Duodenal mucosa (tissue), 2 donors: ENCODE results near the gene CLEC16A.

Experiments used
- H3K27ac ChIP-seq: one replicate; pipeline ENCODE4 v1.7.0; 2013; ENCODE audit warnings: low read depth, low read length
- H3K27me3 ChIP-seq, 2 donors: one replicate each; pipeline ENCODE4 v1.7.0; 2013; ENCODE audit warnings: low read length in 2 of 2, control low read depth in 1 of 2; ENCODE audit not compliant: insufficient read depth in 2 of 2, control insufficient read depth in 1 of 2
- H3K36me3 ChIP-seq, 2 donors: one replicate each; pipeline ENCODE4 v1.7.0; 2013; ENCODE audit warnings: low read length in 2 of 2, control low read depth in 1 of 2; ENCODE audit not compliant: insufficient read depth in 2 of 2, control insufficient read depth in 1 of 2
- H3K4me1 ChIP-seq, 2 donors: one replicate each; pipeline ENCODE4 v1.7.0; 2013; ENCODE audit warnings: low read length in 2 of 2, control low read depth in 1 of 2; ENCODE audit not compliant: insufficient read depth in 2 of 2, control insufficient read depth in 1 of 2
- H3K4me3 ChIP-seq, 2 donors: one replicate each; pipeline ENCODE4 v1.7.0; 2013; ENCODE audit warnings: low read length in 2 of 2, low read depth in 1 of 2
- H3K9ac ChIP-seq, 2 donors: one replicate each; pipeline ENCODE4 v1.7.0; 2013; ENCODE audit warnings: low read length in 2 of 2, low read depth in 1 of 2
- H3K9me3 ChIP-seq, 2 donors: one replicate each; pipeline ENCODE4 v1.7.0; 2013; ENCODE audit warnings: low read length in 2 of 2, control low read depth in 1 of 2; ENCODE audit not compliant: control insufficient read depth in 1 of 2

Gene CLEC16A

GRCh38 chr16:11188801-11189740, 244.7 kb downstream of the CLEC16A start:
- Histone ChIP-seq H3K27me3 (no peaks in the 10 kb centered on the region), H3K4me1 (no peaks in the 10 kb centered on the region), H3K9ac (no peak overlapping the region), H3K9me3 (no peaks in the 10 kb centered on the region), H3K27ac (no peak overlapping the region), H3K4me3 (no peak overlapping the region), H3K36me3 (no peaks in the 10 kb centered on the region)

DNA sequence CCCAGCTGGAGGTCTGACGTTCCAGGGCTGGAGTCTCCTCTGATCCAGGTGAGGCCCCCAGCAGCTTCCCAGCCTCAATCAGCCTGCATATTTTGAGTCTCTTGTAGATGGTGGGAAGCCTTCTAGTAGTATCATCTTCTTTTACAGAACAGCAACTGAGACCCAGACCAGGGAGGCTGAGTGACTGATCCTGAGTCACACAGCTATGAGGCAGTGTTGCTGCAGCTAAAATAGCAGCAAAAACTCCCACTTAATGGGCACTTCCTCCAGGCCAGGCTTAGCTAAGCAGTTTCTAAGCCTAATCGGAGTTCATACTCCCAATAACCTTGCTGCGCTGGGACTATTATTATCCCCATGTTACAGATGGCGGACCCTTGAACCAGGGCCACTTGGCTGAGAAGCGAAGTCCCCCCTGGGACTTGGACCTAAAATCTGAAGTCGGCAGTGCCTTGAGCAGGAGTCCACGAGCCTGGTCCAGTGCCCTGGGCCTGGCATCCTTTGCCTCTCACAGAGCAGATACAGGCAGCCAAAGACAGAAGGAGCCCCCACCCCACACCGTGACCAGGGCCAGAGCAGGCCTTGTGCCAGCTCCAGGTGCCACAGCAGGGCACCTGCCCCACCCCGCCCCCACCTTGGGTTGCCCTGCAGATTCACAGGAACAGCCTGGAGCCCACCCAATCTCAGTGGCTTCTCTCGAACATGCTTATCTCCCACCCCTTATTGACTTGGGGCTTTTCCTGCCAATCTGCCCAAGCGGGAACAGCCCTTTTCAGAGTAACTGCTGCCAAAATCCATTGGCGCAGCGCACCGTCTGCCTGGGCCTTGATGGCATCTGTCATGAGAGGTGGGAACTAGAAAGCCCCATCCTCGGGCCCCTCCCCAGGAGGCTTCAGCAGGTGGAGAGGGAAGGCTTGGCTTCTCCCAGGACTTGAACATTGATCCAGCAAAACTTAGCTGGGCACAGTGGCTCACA, 246.5 kb downstream of the CLEC16A start:
- no peaks in the 10 kb centered on the region for H3K27me3 ChIP-seq
- H3K27ac ChIP-seq = no peak overlapping the region
- H3K4me3 ChIP-seq = no peak overlapping the region
- no peaks in the 10 kb centered on the region for H3K9me3 ChIP-seq
- no peaks in the 10 kb centered on the region for H3K4me1 ChIP-seq
- no peak overlapping the region for H3K9ac ChIP-seq
- H3K36me3 ChIP-seq = no peaks in the 10 kb centered on the region

GRCh38 chr16:11191665-11192064, 247.3 kb downstream of the CLEC16A start:
- H3K9me3 ChIP-seq = no peaks in the 10 kb centered on the region
- no peak overlapping the region for H3K27ac ChIP-seq
- H3K4me1 ChIP-seq = no peaks in the 10 kb centered on the region
- no peak overlapping the region for H3K9ac ChIP-seq
- H3K36me3 ChIP-seq = no peaks in the 10 kb centered on the region
- no peaks in the 10 kb centered on the region for H3K27me3 ChIP-seq
- H3K4me3 ChIP-seq = no peak overlapping the region

- H3K4me3 ChIP-seq = no peak overlapping the region
- H3K4me1 ChIP-seq = peaks cover 0 to under 1% of the 10 kb centered on the region in 2 donors
- H3K36me3 ChIP-seq = no peaks in the 10 kb centered on the region
- H3K9ac ChIP-seq = no peak overlapping the region
- H3K27me3 ChIP-seq = no peaks in the 10 kb centered on the region
- no peak overlapping the region for H3K27ac ChIP-seq
- no peaks in the 10 kb centered on the region for H3K9me3 ChIP-seq
Measured at GRCh38 chr16:11193494-11193893, 249.1 kb downstream of the CLEC16A start.

DNA sequence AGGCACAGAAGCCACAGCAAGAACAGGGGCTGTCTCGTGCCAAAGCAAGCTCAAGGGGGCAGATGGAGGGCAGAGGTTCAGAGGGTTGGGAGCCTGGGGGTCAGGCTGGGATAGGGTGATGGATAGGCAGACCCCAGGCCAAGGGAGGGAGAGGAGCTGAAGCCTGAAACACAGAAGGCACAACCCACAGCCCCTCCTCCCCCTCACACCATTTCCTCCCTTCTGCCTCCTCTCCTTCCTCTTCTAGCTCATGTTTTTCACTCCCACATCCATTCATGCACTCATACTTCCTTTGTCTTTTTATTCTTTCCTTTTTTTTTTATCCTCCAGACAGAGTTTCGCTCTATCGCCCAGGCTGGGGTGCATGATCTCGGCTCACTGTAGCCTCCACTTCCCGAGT, 250.5 kb downstream of the CLEC16A start:
- Histone ChIP-seq H3K27me3 (no peaks in the 10 kb centered on the region), H3K4me3 (no peak overlapping the region), H3K36me3 (no peaks in the 10 kb centered on the region), H3K9me3 (no peaks in the 10 kb centered on the region), H3K27ac (no peak overlapping the region), H3K9ac (no peak overlapping the region), H3K4me1 (peaks cover 4 to 7% of the 10 kb centered on the region in 2 donors)

DNA sequence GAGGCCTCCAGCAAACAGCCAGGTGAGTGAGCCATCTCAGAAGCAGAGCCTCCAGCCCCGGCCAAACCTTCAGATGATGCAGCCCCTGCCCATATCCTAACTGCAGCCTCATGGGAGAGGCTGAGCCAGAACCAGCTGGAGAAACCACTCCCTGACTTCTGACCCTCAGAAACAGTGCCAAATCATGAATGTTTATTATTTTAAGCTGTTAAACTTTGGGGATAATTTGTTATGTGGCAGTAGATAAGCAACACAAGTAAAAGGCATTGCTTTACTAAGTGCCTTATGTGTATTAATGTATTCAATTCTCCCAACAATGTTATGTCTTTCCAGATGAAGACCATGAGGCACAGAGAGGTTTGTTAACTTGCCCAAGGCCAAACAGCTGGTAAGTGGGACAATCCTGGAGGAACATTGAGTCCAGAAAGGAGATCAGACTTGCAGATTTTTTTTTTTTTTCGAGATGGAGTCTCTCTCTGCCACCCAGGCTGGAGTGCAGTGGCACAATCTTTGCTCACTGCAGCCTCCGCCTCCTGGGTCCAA, 252.0 kb downstream of the CLEC16A start:
- Histone ChIP-seq H3K4me1 (peaks cover 5 to 9% of the 10 kb centered on the region in 2 donors), H3K9ac (no peak overlapping the region), H3K9me3 (no peaks in the 10 kb centered on the region), H3K27ac (no peak overlapping the region), H3K27me3 (no peaks in the 10 kb centered on the region), H3K4me3 (no peak overlapping the region), H3K36me3 (no peaks in the 10 kb centered on the region)

GRCh38 chr16:11198375-11198774, 254.0 kb downstream of the CLEC16A start:
- no peaks in the 10 kb centered on the region for H3K9me3 ChIP-seq
- H3K27ac ChIP-seq = no peak overlapping the region
- H3K27me3 ChIP-seq = peaks cover 4 to 8% of the 10 kb centered on the region in 2 donors
- no peaks in the 10 kb centered on the region for H3K36me3 ChIP-seq
- no peak overlapping the region for H3K9ac ChIP-seq
- H3K4me3 ChIP-seq = no peak overlapping the region
- peaks cover 7 to 12% of the 10 kb centered on the region in 2 donors for H3K4me1 ChIP-seq

DNA sequence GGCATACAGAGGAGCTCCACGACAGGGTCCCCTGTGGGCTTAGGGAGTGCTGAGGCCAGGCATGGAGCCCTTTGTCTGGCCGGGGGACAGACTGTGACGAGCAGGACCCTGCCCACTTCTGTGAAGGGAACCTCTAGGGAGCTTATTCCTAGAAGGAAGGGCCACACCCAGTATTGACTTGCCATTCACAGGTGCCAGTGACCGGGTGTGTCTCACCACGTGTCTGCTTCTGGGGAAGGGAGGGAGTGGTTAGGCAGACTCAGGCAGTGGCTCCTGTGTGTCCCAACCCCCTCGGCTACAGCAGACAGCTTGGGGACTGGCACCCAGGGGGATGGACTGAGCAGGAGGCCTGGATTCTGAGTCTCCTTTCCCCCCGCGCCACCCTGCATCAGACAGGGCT, 254.5 kb downstream of the CLEC16A start:
- Histone ChIP-seq H3K27me3 (peaks cover 4 to 8% of the 10 kb centered on the region in 2 donors), H3K36me3 (no peaks in the 10 kb centered on the region), H3K27ac (no peak overlapping the region), H3K4me1 (peaks cover 7 to 12% of the 10 kb centered on the region in 2 donors), H3K4me3 (no peak overlapping the region), H3K9me3 (no peaks in the 10 kb centered on the region), H3K9ac (no peak overlapping the region)

- Histone ChIP-seq H3K27ac (no peak overlapping the region), H3K27me3 (peaks cover 4 to 8% of the 10 kb centered on the region in 2 donors), H3K9me3 (no peaks in the 10 kb centered on the region), H3K36me3 (no peaks in the 10 kb centered on the region), H3K9ac (no peak overlapping the region), H3K4me1 (peaks cover 12 to 17% of the 10 kb centered on the region in 2 donors), H3K4me3 (no peak overlapping the region)
Measured at GRCh38 chr16:11200592-11200991, 256.2 kb downstream of the CLEC16A start.
